HepG2 (cell line): ENCODE results near the gene AIFM1. TPM values are rescaled to one million over a fixed set of nuclear protein-coding genes. Genes with fewer than 3 reads are reported as not detected.

Experiments
- FOXC1 ChIP-seq: sonication (generic); formaldehyde crosslinking; IDR thresholded peaks from 2 replicates; pipeline ENCODE4 v1.8.0; 2022; ENCODE audit warnings: mild to moderate bottlenecking, missing genetic modification reagents, borderline replicate concordance
- KDM3A ChIP-seq: IDR thresholded peaks from 2 replicates; pipeline ENCODE4 v1.6.1; 2018; ENCODE audit warnings: low read depth, missing compliant biosample characterization
- NFYB ChIP-seq: sonication (generic); formaldehyde crosslinking; IDR thresholded peaks from 2 replicates; pipeline ENCODE4 v1.4.0; 2020; ENCODE audit warnings: missing genetic modification reagents
- PHF21A ChIP-seq: sonication (generic); formaldehyde crosslinking; IDR thresholded peaks from 2 replicates; pipeline ENCODE4 v1.5.0; 2020; ENCODE audit warnings: mild to moderate bottlenecking, missing genetic modification reagents
- RBM39 ChIP-seq: fragments of 200-400 bp; formaldehyde crosslinking; IDR thresholded peaks from one replicate; pipeline ENCODE4 v1.6.1; 2018; ENCODE audit warnings: antibody characterized with exemption, mild to moderate bottlenecking, low read depth, low read length; ENCODE audit not compliant: poor library complexity, severe bottlenecking
- SNRNP70 ChIP-seq: fragments of 200-400 bp; formaldehyde crosslinking; IDR thresholded peaks from 2 replicates; pipeline ENCODE4 v1.6.1; 2017; ENCODE audit warnings: mild to moderate bottlenecking, low read depth, low read length, moderate library complexity
- TEAD2 ChIP-seq: sonication (generic); formaldehyde crosslinking; IDR thresholded peaks from 2 replicates; pipeline ENCODE4 v1.9.0; 2021; ENCODE audit warnings: missing genetic modification reagents
- ZNF275 ChIP-seq: sonication (generic); formaldehyde crosslinking; IDR thresholded peaks from 2 replicates; pipeline ENCODE4 v1.8.0; 2022; ENCODE audit warnings: missing genetic modification reagents, mild to moderate bottlenecking, inconsistent platforms, borderline replicate concordance
- ZNF547 ChIP-seq: sonication (generic); formaldehyde crosslinking; IDR thresholded peaks from 2 replicates; pipeline ENCODE4 v1.5.1; 2020; ENCODE audit warnings: mild to moderate bottlenecking, missing genetic modification reagents
- ZSCAN20 ChIP-seq: sonication (generic); formaldehyde crosslinking; IDR thresholded peaks from 2 replicates; pipeline ENCODE4 v1.4.0; 2020; ENCODE audit warnings: missing genetic modification reagents, mild to moderate bottlenecking, borderline replicate concordance
- polyA plus RNA-seq, 8 experiments: library from polyadenylated mRNA; depleted of rRNA in 3 of 8; stranded (reverse) in 7 of 8; unstranded in 1 of 8; fragments of >200 nt; fragmentation: Illumina TruSeq in 4 of 8; extraction: Trizol in 4 of 8; gene quantifications; 2 replicates each; pipeline versions ENCODE4 v1.2.1 to v1.2.3, GENCODE V29; 2011 to 2016; ENCODE audit warnings: low read depth in 4 of 8, missing spikeins in 1 of 8, mixed read lengths in 1 of 8; ENCODE audit not compliant: insufficient read depth in 1 of 8
- total RNA-seq, 5 experiments: library from RNA; depleted of rRNA; stranded (reverse); fragments of >200 nt; fragmentation: Illumina TruSeq; extraction: Trizol; gene quantifications; 2 replicates each; pipeline ENCODE4 v1.2.3, GENCODE V29; 2016; ENCODE audit warnings: low read depth in 1 of 5
- TF ChIP-seq, protein P1 (sequence below): sonication (generic); formaldehyde crosslinking; IDR thresholded peaks from 2 replicates; pipeline ENCODE4 v1.5.0; 2020; ENCODE audit warnings: mild to moderate bottlenecking, missing genetic modification reagents

The AIFM1 gene
- total and polyA plus RNA-seq, 2 of the 13 experiments (the other 11 are each of a cell fraction or from before 2014, with no cell fraction given), result 42.8 to 46.9 TPM

GRCh38 chrX:130084631-130085237 lies 80.9 kb downstream of the AIFM1 start (continued):
- no peak for TF ChIP-seq FOXC1
- TF ChIP-seq ZSCAN20, result no peak
- TF ChIP-seq PHF21A (CRISPR knock-in tag), result no peak
- TF ChIP-seq ZNF547 (CRISPR knock-in tag), result no peak
- no peak for TF ChIP-seq ZNF275
- TF ChIP-seq NFYB, result no peak
- TF ChIP-seq, protein P1, sequence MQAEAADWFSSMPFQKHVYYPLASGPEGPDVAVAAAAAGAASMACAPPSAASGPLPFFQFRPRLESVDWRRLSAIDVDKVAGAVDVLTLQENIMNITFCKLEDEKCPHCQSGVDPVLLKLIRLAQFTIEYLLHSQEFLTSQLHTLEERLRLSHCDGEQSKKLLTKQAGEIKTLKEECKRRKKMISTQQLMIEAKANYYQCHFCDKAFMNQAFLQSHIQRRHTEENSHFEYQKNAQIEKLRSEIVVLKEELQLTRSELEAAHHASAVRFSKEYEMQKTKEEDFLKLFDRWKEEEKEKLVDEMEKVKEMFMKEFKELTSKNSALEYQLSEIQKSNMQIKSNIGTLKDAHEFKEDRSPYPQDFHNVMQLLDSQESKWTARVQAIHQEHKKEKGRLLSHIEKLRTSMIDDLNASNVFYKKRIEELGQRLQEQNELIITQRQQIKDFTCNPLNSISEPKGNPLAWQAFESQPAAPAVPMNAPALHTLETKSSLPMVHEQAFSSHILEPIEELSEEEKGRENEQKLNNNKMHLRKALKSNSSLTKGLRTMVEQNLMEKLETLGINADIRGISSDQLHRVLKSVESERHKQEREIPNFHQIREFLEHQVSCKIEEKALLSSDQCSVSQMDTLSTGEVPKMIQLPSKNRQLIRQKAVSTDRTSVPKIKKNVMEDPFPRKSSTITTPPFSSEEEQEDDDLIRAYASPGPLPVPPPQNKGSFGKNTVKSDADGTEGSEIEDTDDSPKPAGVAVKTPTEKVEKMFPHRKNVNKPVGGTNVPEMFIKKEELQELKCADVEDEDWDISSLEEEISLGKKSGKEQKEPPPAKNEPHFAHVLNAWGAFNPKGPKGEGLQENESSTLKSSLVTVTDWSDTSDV (CRISPR knock-in tag), result no peak
- TF ChIP-seq RBM39, result no peak
- TF ChIP-seq TEAD2 (CRISPR knock-in tag), result no peak
- no peak for TF ChIP-seq KDM3A (CRISPR knock-in tag)
- TF ChIP-seq SNRNP70, result no peak
